ENCODE results near the gene CRACDL. TPM values are rescaled to one million over a fixed set of nuclear protein-coding genes. Genes with fewer than 3 reads are reported as not detected.

Gene CRACDL
- total and polyA plus RNA-seq, 2 donors (not counting 3 experiments of a cell fraction or from before 2014, with no cell fraction given) = 0.92 to 6.3 TPM

GRCh38 chr2:98772536-98772935 is 163.5 kb downstream of the CRACDL start:
- no peak for DNase-seq (ENCODE audit: low read depth, low spot score)
- H3K9me3 ChIP-seq (replicated peaks; ENCODE audit: control insufficient read depth, insufficient read depth, low read length) = no peaks in the 10 kb centered on the region
- H3K4me3 ChIP-seq (replicated peaks in 1 of 3; ENCODE audit: insufficient read depth in 1 of 3, low read depth in 1 of 3, low read length in 3 of 3) = no peak overlapping the region
- FAIRE-seq = no peak
- ChIA-PET POLR2A (no interaction called here), CTCF (no interaction called here)
- no peak overlapping the region for H3K4me2 ChIP-seq (ENCODE audit: insufficient read depth, low read length)
- no peaks in the 10 kb centered on the region for H3K36me3 ChIP-seq (ENCODE audit: control insufficient read depth in 2 of 2, extremely low read depth in 1 of 2, insufficient read depth in 2 of 2, low read length in 2 of 2)
- H4K20me1 ChIP-seq (replicated peaks; ENCODE audit: control insufficient read depth, extremely low read depth, insufficient read depth, low read length) = no peaks in the 10 kb centered on the region
- H3K27ac ChIP-seq (ENCODE audit: insufficient read depth, low read depth, low read length) = no peak overlapping the region
- no peak for TF ChIP-seq POLR2AphosphoS5 (IDR thresholded peaks at IDR 0.05; ENCODE audit: insufficient read depth, low read depth, low read length)
- TF ChIP-seq JUN (IDR thresholded peaks at IDR 0.05; ENCODE audit: borderline replicate concordance, insufficient read depth, insufficient read length, low read depth) = no peak
- TF ChIP-seq POLR2A (IDR thresholded peaks at IDR 0.05; ENCODE audit: low read depth, low read length) = no peak
- no peak for TF ChIP-seq GATA2 (IDR thresholded peaks at IDR 0.05; ENCODE audit: insufficient read depth, insufficient read length, low read depth, low read length)
- TF ChIP-seq FOS (IDR thresholded peaks at IDR 0.05; ENCODE audit: borderline replicate concordance, insufficient read depth, low read length) = no peak
- no peak for TF ChIP-seq MYC (IDR thresholded peaks at IDR 0.05; ENCODE audit: low read depth, low read length)
- no peak for TF ChIP-seq CTCF (IDR thresholded peaks at IDR 0.05; ENCODE audit: extremely low read depth in 1 of 2, insufficient read depth in 1 of 2, low read depth in 1 of 2, low read length in 2 of 2)
- no peak for TF ChIP-seq MAX (IDR thresholded peaks at IDR 0.05; ENCODE audit: insufficient read depth, insufficient read length)
- no peak for TF ChIP-seq EZH2 (IDR thresholded peaks at IDR 0.05; ENCODE audit: borderline replicate concordance, low read depth, low read length, severe bottlenecking)
- H2AFZ ChIP-seq (ENCODE audit: low read depth, low read length) = no peak overlapping the region
- dilution Hi-C loops (cut with MboI; ENCODE audit: extremely low pct_ligation_motif_present, low sequenced_read_pairs) = no loop called here
- H3K9me1 ChIP-seq (replicated peaks; ENCODE audit: control insufficient read depth, extremely low read depth, insufficient read depth, low read length) = no peaks in the 10 kb centered on the region
- BruUV-seq (replicated peaks) = no TSS peak
- H3K4me1 ChIP-seq (ENCODE audit: control insufficient read depth, extremely low read depth, insufficient read depth, low read length) = peaks cover 17% of the 10 kb centered on the region
- H3K9ac ChIP-seq (replicated peaks; ENCODE audit: extremely low read depth, insufficient read depth, low read length) = no peak overlapping the region
- H3K27me3 ChIP-seq (ENCODE audit: control insufficient read depth in 2 of 2, insufficient read depth in 2 of 2, low read length in 2 of 2) = no peaks in the 10 kb centered on the region
- intact Hi-C loops (cut with micrococcal nuclease) = no loop called here
- H3K79me2 ChIP-seq (ENCODE audit: control insufficient read depth, insufficient read depth, low read length) = no peaks in the 10 kb centered on the region
